GM19395 (cell line): ENCODE results near the gene TBX15.

Experiments used
- ATAC-seq: cut with Tn5 transposase; IDR thresholded peaks from one replicate; pipeline ENCODE4 v1.9.1; 2021; ENCODE audit warnings: mild to moderate bottlenecking, moderate library complexity; ENCODE audit not compliant: unreplicated experiment

TBX15 gene

GRCh38 chr1:118985640-118986554 lies 2.2 kb downstream of the TBX15 start:
- no peak for ATAC-seq

GRCh38 chr1:118984722-118985639 lies 3.2 kb downstream of the TBX15 start:
- ATAC-seq: no peak

- ATAC-seq: no peak
Observed at GRCh38 chr1:118984086-118984721, 3.9 kb downstream of the TBX15 start.

- ATAC-seq: no peak
Observed at GRCh38 chr1:118983558-118984041, 4.5 kb downstream of the TBX15 start.

GRCh38 chr1:118982821-118983557 lies 5.2 kb downstream of the TBX15 start:
- no peak for ATAC-seq

- ATAC-seq: no peak
Observed at GRCh38 chr1:118982266-118982665, 5.9 kb downstream of the TBX15 start.

- no peak for ATAC-seq
Observed at GRCh38 chr1:118981436-118981835, 6.7 kb downstream of the TBX15 start.

GRCh38 chr1:118979754-118980575 lies 8.2 kb downstream of the TBX15 start:
- no peak for ATAC-seq

- ATAC-seq: no peak
Observed at GRCh38 chr1:118978914-118979701, 9.0 kb downstream of the TBX15 start.

- ATAC-seq: no peak
Observed at GRCh38 chr1:118977600-118977999, 10.5 kb downstream of the TBX15 start.

GRCh38 chr1:118974661-118975060 lies 13.5 kb downstream of the TBX15 start:
- ATAC-seq: no peak

- no peak for ATAC-seq
Observed at GRCh38 chr1:118973531-118974137, 14.5 kb downstream of the TBX15 start.

GRCh38 chr1:118973032-118973431 lies 15.1 kb downstream of the TBX15 start:
- no peak for ATAC-seq

- ATAC-seq: no peak
Observed at GRCh38 chr1:118970451-118970850, 17.7 kb downstream of the TBX15 start.

GRCh38 chr1:118963456-118964430 lies 24.4 kb downstream of the TBX15 start:
- ATAC-seq: no peak

GRCh38 chr1:118963138-118963455 lies 25.0 kb downstream of the TBX15 start:
- ATAC-seq: no peak

- no peak for ATAC-seq
Observed at GRCh38 chr1:118961156-118961555, 27.0 kb downstream of the TBX15 start.
